Measurements from ENCODE around the gene RABGGTA.

DNA sequence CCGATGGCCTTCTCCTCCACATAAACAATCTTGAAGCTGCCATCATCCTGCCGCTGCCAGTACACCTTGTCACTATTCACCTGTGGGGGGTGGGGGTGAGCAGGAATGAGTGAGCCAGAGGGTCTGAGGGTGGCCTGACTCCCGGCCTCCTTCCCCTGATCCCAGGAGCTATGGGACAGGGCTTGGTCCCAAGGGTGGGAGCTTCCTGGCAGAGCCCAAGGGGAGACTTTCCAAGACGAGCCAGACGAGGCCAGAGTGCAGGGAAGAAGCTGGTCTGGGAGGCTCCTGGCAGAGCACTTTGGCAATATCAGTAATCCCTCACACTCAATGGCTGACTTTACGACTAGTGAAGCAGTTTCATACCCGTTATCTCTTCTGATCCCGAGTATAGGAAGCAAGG is 16.0 kb downstream of the RABGGTA start:
- TF ChIP-seq, protein P1, sequence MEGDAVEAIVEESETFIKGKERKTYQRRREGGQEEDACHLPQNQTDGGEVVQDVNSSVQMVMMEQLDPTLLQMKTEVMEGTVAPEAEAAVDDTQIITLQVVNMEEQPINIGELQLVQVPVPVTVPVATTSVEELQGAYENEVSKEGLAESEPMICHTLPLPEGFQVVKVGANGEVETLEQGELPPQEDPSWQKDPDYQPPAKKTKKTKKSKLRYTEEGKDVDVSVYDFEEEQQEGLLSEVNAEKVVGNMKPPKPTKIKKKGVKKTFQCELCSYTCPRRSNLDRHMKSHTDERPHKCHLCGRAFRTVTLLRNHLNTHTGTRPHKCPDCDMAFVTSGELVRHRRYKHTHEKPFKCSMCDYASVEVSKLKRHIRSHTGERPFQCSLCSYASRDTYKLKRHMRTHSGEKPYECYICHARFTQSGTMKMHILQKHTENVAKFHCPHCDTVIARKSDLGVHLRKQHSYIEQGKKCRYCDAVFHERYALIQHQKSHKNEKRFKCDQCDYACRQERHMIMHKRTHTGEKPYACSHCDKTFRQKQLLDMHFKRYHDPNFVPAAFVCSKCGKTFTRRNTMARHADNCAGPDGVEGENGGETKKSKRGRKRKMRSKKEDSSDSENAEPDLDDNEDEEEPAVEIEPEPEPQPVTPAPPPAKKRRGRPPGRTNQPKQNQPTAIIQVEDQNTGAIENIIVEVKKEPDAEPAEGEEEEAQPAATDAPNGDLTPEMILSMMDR (conservative IDR thresholded peaks at IDR 0.05 in 1 of 2, IDR thresholded peaks at IDR 0.05 in 1 of 2; ENCODE audit: low read depth in 1 of 2, low read length in 2 of 2): no peak
- no peak for TF ChIP-seq EZH2 (IDR thresholded peaks at IDR 0.05; ENCODE audit: low read length, missing control alignments)
